ENCODE data around the gene CELSR1. TPM values are rescaled to one million over a fixed set of nuclear protein-coding genes. Genes with fewer than 3 reads are reported as not detected.

The CELSR1 gene
- polyA plus RNA-seq, 1 experiment = 0.14 TPM

- POLR2A ChIA-PET = no interaction called here
- no peaks in the 10 kb centered on the region for H3K9me3 ChIP-seq (ENCODE audit: control insufficient read depth, insufficient read depth, low read length)
- peaks cover 27% of the 10 kb centered on the region for H3K27me3 ChIP-seq (ENCODE audit: control insufficient read depth, insufficient read depth, low read length)
- no peak overlapping the region for H3K4me3 ChIP-seq (ENCODE audit: low read depth, low read length)
- no peak for TF ChIP-seq CTCF (IDR thresholded peaks at IDR 0.05; ENCODE audit: low read depth, low read length)
- DNase-seq (ENCODE audit: low read depth, low spot score) = no peak
- no peak overlapping the region for H3K27ac ChIP-seq (ENCODE audit: low read depth, low read length)
- CTCF ChIA-PET = interaction anchor here (1.0 kb wide), 1 partner anchor 114 kb away, joined by 4 read pairs; no protein-coding TSS in a partner anchor
Observed at GRCh38 chr22:46481386-46481785, 56.0 kb downstream of the CELSR1 start.

- peaks cover 27% of the 10 kb centered on the region for H3K27me3 ChIP-seq (ENCODE audit: control insufficient read depth, insufficient read depth, low read length)
- no peak for DNase-seq (ENCODE audit: low read depth, low spot score)
- H3K9me3 ChIP-seq (ENCODE audit: control insufficient read depth, insufficient read depth, low read length) = no peaks in the 10 kb centered on the region
- H3K27ac ChIP-seq (ENCODE audit: low read depth, low read length) = no peak overlapping the region
- no peak overlapping the region for H3K4me3 ChIP-seq (ENCODE audit: low read depth, low read length)
- ChIA-PET POLR2A (no interaction called here), CTCF (no interaction called here)
- TF ChIP-seq CTCF (IDR thresholded peaks at IDR 0.05; ENCODE audit: low read depth, low read length) = no peak
Observed at GRCh38 chr22:46480396-46480795, 57.0 kb downstream of the CELSR1 start.

- CTCF ChIA-PET = no interaction called here
- TF ChIP-seq CTCF (IDR thresholded peaks at IDR 0.05; ENCODE audit: low read depth, low read length) = no peak
- no peak overlapping the region for H3K4me3 ChIP-seq (ENCODE audit: low read depth, low read length)
- H3K27me3 ChIP-seq (ENCODE audit: control insufficient read depth, insufficient read depth, low read length) = peaks cover 30% of the 10 kb centered on the region
- no peak for DNase-seq (ENCODE audit: low read depth, low spot score)
- POLR2A ChIA-PET = interaction anchor here (0.6 kb wide), 1 partner anchor 82 kb away, joined by 4 read pairs; no protein-coding TSS in a partner anchor
- no peak overlapping the region for H3K27ac ChIP-seq (ENCODE audit: low read depth, low read length)
- no peaks in the 10 kb centered on the region for H3K9me3 ChIP-seq (ENCODE audit: control insufficient read depth, insufficient read depth, low read length)
Observed at GRCh38 chr22:46479046-46479445, 58.4 kb downstream of the CELSR1 start.

GRCh38 chr22:46478083-46478551, 59.3 kb downstream of the CELSR1 start:
- no peak for TF ChIP-seq CTCF (IDR thresholded peaks at IDR 0.05; ENCODE audit: low read depth, low read length)

GRCh38 chr22:46476547-46476941, 60.9 kb downstream of the CELSR1 start:
- no peak for DNase-seq (ENCODE audit: low read depth, low spot score)
- peaks cover 37% of the 10 kb centered on the region for H3K27me3 ChIP-seq (ENCODE audit: control insufficient read depth, insufficient read depth, low read length)
- no peak overlapping the region for H3K27ac ChIP-seq (ENCODE audit: low read depth, low read length)
- no peak overlapping the region for H3K4me3 ChIP-seq (ENCODE audit: low read depth, low read length)
- ChIA-PET CTCF (no interaction called here), POLR2A (no interaction called here)
- no peak for TF ChIP-seq CTCF (IDR thresholded peaks at IDR 0.05; ENCODE audit: low read depth, low read length)
- H3K9me3 ChIP-seq (ENCODE audit: control insufficient read depth, insufficient read depth, low read length) = no peaks in the 10 kb centered on the region; the same call in 1 of the 2 replicates

More at GRCh38 chr22:46478083-46478551, 59.3 kb downstream of the CELSR1 start:
- DNase-seq (ENCODE audit: low read depth, low spot score) = no peak
- Histone ChIP-seq H3K9me3 (ENCODE audit: control insufficient read depth, insufficient read depth, low read length) (no peaks in the 10 kb centered on the region; the same call in 1 of the 2 replicates), H3K27ac (ENCODE audit: low read depth, low read length) (no peak overlapping the region), H3K4me3 (ENCODE audit: low read depth, low read length) (no peak overlapping the region), H3K27me3 (ENCODE audit: control insufficient read depth, insufficient read depth, low read length) (peaks cover 37% of the 10 kb centered on the region)
- ChIA-PET POLR2A (no interaction called here), CTCF (no interaction called here)

Measured in AG04450 (cell line).